AG10803 (cell line): ENCODE results near the gene PRLH.

Source experiments
- DNase-seq: peaks from one replicate; pipeline ENCODE4 v3.0.0; 2010; ENCODE audit warnings: low read depth
- H3K4me3 ChIP-seq: 2 replicates; pipeline ENCODE4 v1.5.1; 2011; ENCODE audit warnings: mild to moderate bottlenecking, low read length, control low read depth
- CTCF ChIP-seq: conservative IDR thresholded peaks from 2 replicates; pipeline ENCODE4 v1.5.1; 2011; ENCODE audit warnings: mild to moderate bottlenecking, low read length, control low read depth, inconsistent platforms

The PRLH gene

DNA sequence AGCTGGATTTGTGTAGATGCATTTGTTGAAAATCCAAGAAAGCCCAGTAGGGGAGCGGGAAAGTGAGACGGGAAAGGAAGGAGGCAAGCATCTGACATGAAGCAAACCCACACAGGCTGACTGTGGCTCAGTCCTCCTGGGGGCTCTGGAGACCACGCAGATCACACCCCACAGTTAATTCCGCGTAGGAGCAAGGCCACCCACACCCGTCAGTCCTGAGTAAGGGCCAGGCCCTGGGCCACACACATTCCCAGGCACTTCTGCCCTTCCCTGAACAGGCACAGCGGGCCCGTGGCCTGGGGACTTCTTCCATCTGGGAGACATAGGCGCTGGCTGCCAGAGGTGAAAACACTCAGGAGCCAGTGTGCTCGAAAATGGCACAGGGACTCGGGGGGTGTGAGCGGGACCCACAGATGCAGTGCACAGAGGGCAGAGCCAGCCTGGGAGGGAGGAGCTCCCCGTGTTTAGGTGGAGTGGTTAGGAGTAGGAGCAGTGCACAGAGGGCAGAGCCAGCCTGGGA lies 19.4 kb upstream of the PRLH start:
- no peak for TF ChIP-seq CTCF
- no peak for DNase-seq

GRCh38 chr2:237547841-237548416 lies 18.4 kb upstream of the PRLH start:
- no peak for DNase-seq
- TF ChIP-seq CTCF = no peak

More for the DNA sequence above, 19.4 kb upstream of the PRLH start:
- H3K4me3 ChIP-seq = no peak overlapping the region

GRCh38 chr2:237549216-237549615 lies 17.2 kb upstream of the PRLH start:
- H3K4me3 ChIP-seq = no peak overlapping the region
- no peak for DNase-seq
- no peak for TF ChIP-seq CTCF

More at GRCh38 chr2:237547841-237548416, 18.4 kb upstream of the PRLH start:
- H3K4me3 ChIP-seq = no peak overlapping the region

DNA sequence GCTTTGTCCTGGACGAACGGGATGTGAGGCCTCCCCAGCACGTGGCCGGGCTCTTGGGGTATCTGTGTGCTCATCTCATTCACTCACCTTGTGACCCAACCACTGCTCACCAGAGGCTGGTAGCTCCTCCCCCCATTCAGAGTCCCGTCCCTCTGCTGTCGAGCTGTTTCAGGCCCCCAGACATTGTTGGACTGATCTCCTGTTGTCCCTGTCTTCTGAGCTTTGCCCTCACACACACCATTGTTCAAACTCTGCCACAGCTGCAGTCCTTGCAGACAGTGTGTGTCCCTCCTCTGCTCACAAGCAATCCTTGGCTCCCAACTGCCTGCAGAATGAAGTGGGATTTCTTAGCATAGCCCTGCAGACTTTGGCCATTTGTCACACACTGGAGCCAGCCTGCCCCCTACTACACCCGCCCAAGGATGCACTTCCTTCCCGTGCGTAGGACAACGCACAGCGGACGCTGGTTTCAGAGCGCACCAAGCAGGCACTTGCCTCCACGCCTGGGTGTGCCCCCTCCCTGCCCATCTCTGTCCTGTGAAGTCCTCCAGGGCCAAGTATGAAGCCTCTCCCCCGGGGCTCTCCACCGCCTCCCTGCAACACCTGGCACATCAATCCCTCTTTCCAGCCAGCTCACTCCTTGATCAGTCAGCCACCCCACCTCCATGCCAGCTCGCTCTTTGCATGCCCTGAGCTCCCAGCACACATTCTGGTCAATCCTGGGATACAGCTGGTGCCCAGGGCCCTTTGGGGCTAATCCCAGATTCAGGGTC lies 16.5 kb upstream of the PRLH start:
- no peak overlapping the region for H3K4me3 ChIP-seq
- DNase-seq = no peak
- no peak for TF ChIP-seq CTCF

GRCh38 chr2:237551071-237551574 lies 15.3 kb upstream of the PRLH start:
- no peak overlapping the region for H3K4me3 ChIP-seq
- DNase-seq = no peak
- TF ChIP-seq CTCF = no peak

DNA sequence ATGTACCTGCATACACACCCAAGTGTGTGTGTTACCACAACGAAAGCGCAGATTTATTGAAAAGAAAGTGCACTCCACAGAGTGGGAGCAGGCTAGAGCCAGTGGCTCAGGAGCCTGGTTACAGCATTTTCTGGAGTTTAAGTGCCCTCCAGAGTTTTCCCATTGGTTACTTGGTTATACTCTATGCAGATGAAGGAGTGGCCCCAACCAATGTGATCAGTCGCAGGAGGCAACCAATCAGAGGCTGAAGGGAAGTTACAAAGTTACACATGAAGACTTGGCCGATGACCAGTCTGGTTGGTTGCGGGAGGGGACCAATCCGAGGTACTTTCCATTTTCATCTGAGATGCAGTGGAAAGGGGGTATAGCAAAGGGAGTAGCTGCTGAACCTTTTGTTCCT lies 13.5 kb upstream of the PRLH start:
- DNase-seq = no peak
- no peak for TF ChIP-seq CTCF
- no peak overlapping the region for H3K4me3 ChIP-seq

GRCh38 chr2:237553948-237554347 lies 12.4 kb upstream of the PRLH start:
- H3K4me3 ChIP-seq = no peak overlapping the region
- no peak for DNase-seq
- TF ChIP-seq CTCF = no peak
